Neutrophil (primary cell): ENCODE results near the gene GUCY1B1.

Experiments used
- H3K27ac ChIP-seq: fragments of 200-600 bp; sonication (generic); 2 replicates; pipeline ENCODE4 v1.5.1; 2016; ENCODE audit warnings: mild to moderate bottlenecking, moderate library complexity
- H3K27me3 ChIP-seq: fragments of 200-600 bp; sonication (generic); 2 replicates; pipeline ENCODE4 v1.6.0; 2016; ENCODE audit warnings: mild to moderate bottlenecking
- H3K36me3 ChIP-seq: fragments of 200-600 bp; sonication (generic); 2 replicates; pipeline ENCODE4 v1.5.1; 2017
- H3K4me1 ChIP-seq, 2 experiments: fragments of 200-600 bp in 1 of 2; sonication (generic) in 1 of 2; 1 replicate in 1 of 2; 2 replicates in 1 of 2; pipeline versions ENCODE4 v1.5.1 to v1.6.1; 2013 to 2016; ENCODE audit warnings: low read depth in 1 of 2, low read length in 1 of 2, mild to moderate bottlenecking in 1 of 2, moderate library complexity in 1 of 2; ENCODE audit not compliant: control insufficient read depth in 1 of 2, insufficient read depth in 1 of 2
- H3K4me3 ChIP-seq, 2 experiments: fragments of 200-600 bp in 1 of 2; sonication (generic) in 1 of 2; 1 replicate in 1 of 2; 2 replicates in 1 of 2; pipeline ENCODE4 v1.5.1; 2013 to 2016; ENCODE audit warnings: low read depth in 1 of 2, low read length in 1 of 2, mild to moderate bottlenecking in 1 of 2, moderate library complexity in 1 of 2
- H3K9me3 ChIP-seq: fragments of 200-600 bp; sonication (generic); 2 replicates; pipeline ENCODE4 v1.5.1; 2016
- CTCF ChIP-seq: fragments of 200-600 bp; sonication (generic); IDR thresholded peaks from 2 replicates; pipeline ENCODE4 v1.5.1; 2016; ENCODE audit warnings: antibody characterized with exemption

The GUCY1B1 gene

DNA sequence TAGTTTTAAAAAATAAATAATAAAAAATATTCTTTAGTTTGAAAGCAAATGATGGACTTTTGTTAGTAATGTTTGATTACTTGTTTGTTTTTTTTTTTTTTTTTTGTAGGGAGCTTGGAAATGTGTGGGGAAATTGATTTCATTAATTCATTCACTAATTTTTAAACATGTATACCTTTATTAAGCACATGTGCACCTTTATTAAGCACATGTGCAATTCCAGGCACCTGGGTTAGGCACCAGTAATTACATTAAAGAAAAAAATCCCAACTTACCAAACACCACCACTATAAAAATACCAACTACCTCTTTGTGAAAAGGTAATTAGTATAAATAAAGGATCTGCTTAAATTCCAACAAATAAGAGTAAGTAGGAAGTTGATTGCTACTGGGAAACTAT lies 9.5 kb downstream of the GUCY1B1 start:
- Histone ChIP-seq H3K27ac (no peak overlapping the region), H3K27me3 (no peaks in the 10 kb centered on the region), H3K4me1 (no peaks in the 10 kb centered on the region), H3K36me3 (no peaks in the 10 kb centered on the region), H3K4me3 (no peak overlapping the region), H3K9me3 (no peaks in the 10 kb centered on the region)
- TF ChIP-seq CTCF: no peak

- H3K9me3 ChIP-seq: no peaks in the 10 kb centered on the region
- H3K36me3 ChIP-seq: no peaks in the 10 kb centered on the region
- TF ChIP-seq CTCF: no peak
- no peaks in the 10 kb centered on the region for H3K4me1 ChIP-seq
- H3K4me3 ChIP-seq: no peak overlapping the region
- H3K27ac ChIP-seq: no peak overlapping the region
- H3K27me3 ChIP-seq: no peaks in the 10 kb centered on the region
These were observed 10.3 kb downstream of the GUCY1B1 start for GRCh38 chr4:155769090-155769489.

DNA sequence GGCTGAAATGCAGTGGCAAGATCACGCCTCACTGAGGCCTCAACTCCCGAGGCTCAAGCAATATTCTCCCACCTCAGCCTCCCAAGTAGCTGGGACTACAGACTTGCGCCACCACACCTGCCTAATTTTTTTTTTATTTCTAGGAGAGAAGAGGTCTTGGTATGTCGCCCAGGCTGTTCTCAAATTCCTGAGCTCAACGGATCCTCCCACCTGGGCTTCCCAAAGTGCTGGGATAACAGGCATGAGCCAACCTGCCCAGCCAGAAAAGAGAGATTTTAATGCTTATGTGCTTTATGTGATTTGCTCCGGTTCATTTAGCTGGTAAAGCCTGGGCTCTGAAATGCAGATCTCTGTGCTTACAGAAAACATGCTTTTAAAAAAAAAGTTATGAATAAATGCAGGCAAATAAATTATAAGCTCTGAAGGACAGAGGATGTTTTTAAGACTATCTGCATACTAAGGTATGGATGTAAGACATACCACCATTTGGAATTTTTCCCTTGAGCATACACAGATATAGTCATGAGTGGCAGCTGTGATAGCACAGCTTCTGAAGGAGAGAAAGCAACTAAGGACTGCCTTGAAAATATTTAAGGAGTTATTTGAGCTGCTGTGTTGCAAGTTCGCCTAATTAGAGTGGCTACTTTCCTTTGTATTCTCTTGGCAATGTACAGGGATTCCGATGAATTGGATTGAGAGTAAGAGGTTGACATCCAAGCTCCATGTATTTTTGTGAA lies 13.8 kb downstream of the GUCY1B1 start:
- H3K4me1 ChIP-seq: no peaks in the 10 kb centered on the region
- H3K27ac ChIP-seq: no peak overlapping the region
- no peaks in the 10 kb centered on the region for H3K27me3 ChIP-seq
- TF ChIP-seq CTCF: no peak
- H3K9me3 ChIP-seq: no peaks in the 10 kb centered on the region
- no peak overlapping the region for H3K4me3 ChIP-seq
- H3K36me3 ChIP-seq: no peaks in the 10 kb centered on the region

DNA sequence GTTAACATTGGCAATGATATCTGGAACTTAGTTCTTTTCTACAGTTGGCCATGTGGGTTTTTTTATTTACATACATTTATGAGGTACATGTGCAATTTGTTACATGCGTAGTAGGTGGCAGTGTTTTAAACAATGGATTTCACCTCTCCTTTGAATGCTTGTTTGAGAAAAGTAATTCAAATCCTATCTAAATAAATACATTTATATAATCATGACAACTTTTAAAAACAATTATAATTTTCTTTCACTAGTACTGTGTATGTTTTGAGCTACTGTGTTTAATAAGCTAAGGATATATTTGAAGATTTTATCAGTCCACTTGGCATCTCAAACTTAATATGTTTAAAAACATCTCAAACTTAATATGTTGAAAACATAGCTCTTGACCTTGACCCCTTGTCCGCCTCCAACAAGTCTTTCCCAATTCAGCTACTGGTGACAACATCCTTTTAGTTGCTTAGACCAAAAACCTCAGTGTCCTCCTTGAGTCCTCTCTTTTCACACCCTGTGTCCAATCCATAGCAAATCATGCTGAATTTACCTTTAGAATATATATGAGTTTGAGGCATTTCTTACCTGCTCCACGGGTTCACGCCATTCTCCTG lies 14.5 kb downstream of the GUCY1B1 start:
- H3K4me1 ChIP-seq: no peaks in the 10 kb centered on the region
- H3K27ac ChIP-seq: no peak overlapping the region
- no peaks in the 10 kb centered on the region for H3K27me3 ChIP-seq
- H3K9me3 ChIP-seq: no peaks in the 10 kb centered on the region
- H3K4me3 ChIP-seq: no peak overlapping the region
- H3K36me3 ChIP-seq: no peaks in the 10 kb centered on the region
- no peak for TF ChIP-seq CTCF

DNA sequence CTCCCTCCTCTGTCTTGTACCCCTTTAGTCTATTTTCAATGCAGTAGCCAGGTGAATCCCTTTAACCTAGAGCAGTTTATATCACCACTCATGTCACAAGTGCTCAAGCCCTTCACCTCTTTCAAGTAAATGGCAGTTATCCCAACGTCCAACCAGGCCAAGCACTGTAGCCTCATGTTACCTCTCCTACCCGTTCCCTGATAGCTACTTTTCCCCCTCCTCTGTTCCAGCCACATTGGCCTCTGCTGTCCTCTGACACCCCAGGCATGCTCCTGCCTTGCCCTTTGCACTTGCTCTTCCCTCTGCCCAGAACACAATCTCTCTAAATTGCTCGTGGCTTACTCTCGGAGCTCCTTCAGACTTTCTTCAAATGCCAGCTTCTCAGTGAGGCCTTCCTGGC lies 15.2 kb downstream of the GUCY1B1 start:
- H3K4me3 ChIP-seq: no peak overlapping the region
- TF ChIP-seq CTCF: no peak
- no peaks in the 10 kb centered on the region for H3K27me3 ChIP-seq
- no peaks in the 10 kb centered on the region for H3K9me3 ChIP-seq
- no peaks in the 10 kb centered on the region for H3K4me1 ChIP-seq
- no peaks in the 10 kb centered on the region for H3K36me3 ChIP-seq
- no peak overlapping the region for H3K27ac ChIP-seq
